Measurements from ENCODE around the gene APCDD1. TPM values are rescaled to one million over a fixed set of nuclear protein-coding genes. Genes with fewer than 3 reads are reported as not detected.

Gene APCDD1
- total and polyA plus RNA-seq, 4 donors = 0.51 to 2.8 (median 1.5) TPM

GRCh38 chr18:10528439-10528838 is 74.0 kb downstream of the APCDD1 start (continued):
- TF ChIP-seq REST (IDR thresholded peaks at IDR 0.05) (no peak), JUND (IDR thresholded peaks at IDR 0.05) (no peak), SP1 (IDR thresholded peaks at IDR 0.05) (no peak)

- H3K9me3 ChIP-seq (ENCODE audit: control insufficient read depth in 4 of 4, low read length in 3 of 4) = no peaks in the 10 kb centered on the region
- no peaks in the 10 kb centered on the region for H3K27me3 ChIP-seq (ENCODE audit: control insufficient read depth in 4 of 4, insufficient read depth in 4 of 4, low read length in 3 of 4)
- H3K9ac ChIP-seq (ENCODE audit: low read depth in 1 of 2, low read length in 2 of 2) = no peak overlapping the region
- no peak overlapping the region for H3K4me3 ChIP-seq (ENCODE audit: low read depth in 1 of 3, low read length in 3 of 3)
- peaks cover 6 to 24% (median 18%) of the 10 kb centered on the region in 4 donors for H3K4me1 ChIP-seq (ENCODE audit: control insufficient read depth in 4 of 4, insufficient read depth in 4 of 4, low read length in 3 of 4)
- no peak for DNase-seq (ENCODE audit: low spot score)
- 80% methylated on average over 3 of the region's 3 CpGs for WGBS
- TF ChIP-seq TAF1 (conservative IDR thresholded peaks at IDR 0.05) (no peak), REST (IDR thresholded peaks at IDR 0.05) (no peak), HNF4G (IDR thresholded peaks at IDR 0.05) (no peak), GABPA (IDR thresholded peaks at IDR 0.05 in 1 of 2, conservative IDR thresholded peaks at IDR 0.05 in 1 of 2) (no peak), NR2F2 (IDR thresholded peaks at IDR 0.05) (no peak), CTCF (IDR thresholded peaks at IDR 0.05; ENCODE audit: low read depth, low read length, missing input control) (no peak), YY1 (IDR thresholded peaks at IDR 0.05) (no peak), JUND (IDR thresholded peaks at IDR 0.05) (no peak), SP1 (IDR thresholded peaks at IDR 0.05) (no peak), FOXA1 (IDR thresholded peaks at IDR 0.05) (no peak), MAX (IDR thresholded peaks at IDR 0.05) (no peak), RXRA (IDR thresholded peaks at IDR 0.05) (no peak), RAD21 (IDR thresholded peaks at IDR 0.05) (no peak), ATF3 (IDR thresholded peaks at IDR 0.05) (no peak), HNF4A (conservative IDR thresholded peaks at IDR 0.05) (no peak), FOXA2 (IDR thresholded peaks at IDR 0.05) (no peak), ZBTB33 (IDR thresholded peaks at IDR 0.05) (no peak), EGR1 (IDR thresholded peaks at IDR 0.05; ENCODE audit: low read depth in 2 of 2) (no peak)
- H3K27ac ChIP-seq (ENCODE audit: low read depth in 1 of 2, low read length in 2 of 2) = no peak overlapping the region
- H3K36me3 ChIP-seq (ENCODE audit: control insufficient read depth in 4 of 4, insufficient read depth in 3 of 4, low read depth in 1 of 4, low read length in 3 of 4) = no peaks in the 10 kb centered on the region
Measured at GRCh38 chr18:10530002-10530401, 75.6 kb downstream of the APCDD1 start.

All from liver (tissue), 9 donors.